ENCODE data around the gene SUB1. TPM values are rescaled to one million over a fixed set of nuclear protein-coding genes. Genes with fewer than 3 reads are reported as not detected.

Gene SUB1
- total RNA-seq, 1 experiment from 2014 or later: 324 TPM

- Histone ChIP-seq H3K4me3 (ENCODE audit: low read depth, low read length, poor library complexity, severe bottlenecking) (no peak overlapping the region), H3K36me3 (ENCODE audit: insufficient read depth, low read length, poor library complexity, severe bottlenecking) (no peaks in the 10 kb centered on the region), H3K27ac (ENCODE audit: low read depth, low read length, poor library complexity, severe bottlenecking) (no peak overlapping the region), H3K4me1 (ENCODE audit: insufficient read depth, low read length, poor library complexity, severe bottlenecking) (no peaks in the 10 kb centered on the region), H3K9me3 (ENCODE audit: low read depth, low read length, poor library complexity, severe bottlenecking) (no peaks in the 10 kb centered on the region), H3K27me3 (replicated peaks; ENCODE audit: insufficient read depth, low read depth, low read length, poor library complexity) (no peaks in the 10 kb centered on the region)
- intact Hi-C loops (cut with micrococcal nuclease; ENCODE audit: unreplicated experiment): no loop called here
- BruUV-seq (replicated peaks): no TSS peak
- ChIA-PET POLR2A (ENCODE audit: low non-redundant PET) (no interaction called here), CTCF (no interaction called here)
- DNase-seq (ENCODE audit: low spot score): no peak
- TF ChIP-seq EZH2 (IDR thresholded peaks at IDR 0.05; ENCODE audit: borderline replicate concordance, low read depth, low read length, poor library complexity, severe bottlenecking) (no peak), CTCF (conservative IDR thresholded peaks at IDR 0.05; ENCODE audit: low read depth, low read length) (no peak)
Measured at GRCh38 chr5:32578363-32578762, 7.0 kb upstream of the SUB1 start.

GRCh38 chr5:32578764-32579163, 6.6 kb upstream of the SUB1 start:
- POLR2A ChIA-PET (ENCODE audit: low non-redundant PET): no interaction called here
- no TSS peak for BruUV-seq (replicated peaks)
- CTCF ChIA-PET: no interaction called here

GRCh38 chr5:32581010-32581785, 4.2 kb upstream of the SUB1 start:
- no peak overlapping the region for H3K27ac ChIP-seq (ENCODE audit: low read depth, low read length, poor library complexity, severe bottlenecking)
- H3K4me3 ChIP-seq (ENCODE audit: low read depth, low read length, poor library complexity, severe bottlenecking): no peak overlapping the region
- no TSS peak for BruUV-seq (replicated peaks)
- H3K4me1 ChIP-seq (ENCODE audit: insufficient read depth, low read length, poor library complexity, severe bottlenecking): peaks cover 5% of the 10 kb centered on the region
- no peaks in the 10 kb centered on the region for H3K9me3 ChIP-seq (ENCODE audit: low read depth, low read length, poor library complexity, severe bottlenecking)
- CTCF ChIA-PET: no interaction called here
- no peaks in the 10 kb centered on the region for H3K36me3 ChIP-seq (ENCODE audit: insufficient read depth, low read length, poor library complexity, severe bottlenecking)
- DNase-seq (ENCODE audit: low spot score): no peak
- POLR2A ChIA-PET (ENCODE audit: low non-redundant PET): no interaction called here
- TF ChIP-seq EZH2 (IDR thresholded peaks at IDR 0.05; ENCODE audit: borderline replicate concordance, low read depth, low read length, poor library complexity, severe bottlenecking): no peak
- TF ChIP-seq CTCF (conservative IDR thresholded peaks at IDR 0.05; ENCODE audit: low read depth, low read length): no peak
- H3K27me3 ChIP-seq (replicated peaks; ENCODE audit: insufficient read depth, low read depth, low read length, poor library complexity): no peaks in the 10 kb centered on the region
- intact Hi-C loops (cut with micrococcal nuclease; ENCODE audit: unreplicated experiment): no loop called here

More at GRCh38 chr5:32578764-32579163, 6.6 kb upstream of the SUB1 start:
- Histone ChIP-seq H3K4me3 (ENCODE audit: low read depth, low read length, poor library complexity, severe bottlenecking) (no peak overlapping the region), H3K36me3 (ENCODE audit: insufficient read depth, low read length, poor library complexity, severe bottlenecking) (no peaks in the 10 kb centered on the region), H3K27me3 (replicated peaks; ENCODE audit: insufficient read depth, low read depth, low read length, poor library complexity) (no peaks in the 10 kb centered on the region), H3K27ac (ENCODE audit: low read depth, low read length, poor library complexity, severe bottlenecking) (no peak overlapping the region), H3K9me3 (ENCODE audit: low read depth, low read length, poor library complexity, severe bottlenecking) (no peaks in the 10 kb centered on the region), H3K4me1 (ENCODE audit: insufficient read depth, low read length, poor library complexity, severe bottlenecking) (no peaks in the 10 kb centered on the region)
- intact Hi-C loops (cut with micrococcal nuclease; ENCODE audit: unreplicated experiment): no loop called here
- no peak for DNase-seq (ENCODE audit: low spot score)
- no peak for TF ChIP-seq CTCF (conservative IDR thresholded peaks at IDR 0.05; ENCODE audit: low read depth, low read length)
- TF ChIP-seq EZH2 (IDR thresholded peaks at IDR 0.05; ENCODE audit: borderline replicate concordance, low read depth, low read length, poor library complexity, severe bottlenecking): no peak

All from A673 (cell line).